NCI-H2227 treated with DMSO at 0.1 percent for 48 hours (cell line): Measurements from ENCODE around the gene ADAM29.
"Not testable (repeated sequence)": the region's sequence is repeated elsewhere in the genome, so short reads cannot be mapped to it uniquely, and the experiment has no call there.

ENCODE experiments used
- DNase-seq: peaks from one replicate; lab custom pipeline; 2025; lab: John Stamatoyannopoulos, UW

The ADAM29 gene

GRCh38 chr4:174948826-174949225, 30.7 kb downstream of the ADAM29 start:
- no peak for DNase-seq

GRCh38 chr4:174972911-174973310, 54.8 kb downstream of the ADAM29 start:
- DNase-seq: no peak

GRCh38 chr4:174973336-174973735, 55.2 kb downstream of the ADAM29 start:
- no peak for DNase-seq

DNA sequence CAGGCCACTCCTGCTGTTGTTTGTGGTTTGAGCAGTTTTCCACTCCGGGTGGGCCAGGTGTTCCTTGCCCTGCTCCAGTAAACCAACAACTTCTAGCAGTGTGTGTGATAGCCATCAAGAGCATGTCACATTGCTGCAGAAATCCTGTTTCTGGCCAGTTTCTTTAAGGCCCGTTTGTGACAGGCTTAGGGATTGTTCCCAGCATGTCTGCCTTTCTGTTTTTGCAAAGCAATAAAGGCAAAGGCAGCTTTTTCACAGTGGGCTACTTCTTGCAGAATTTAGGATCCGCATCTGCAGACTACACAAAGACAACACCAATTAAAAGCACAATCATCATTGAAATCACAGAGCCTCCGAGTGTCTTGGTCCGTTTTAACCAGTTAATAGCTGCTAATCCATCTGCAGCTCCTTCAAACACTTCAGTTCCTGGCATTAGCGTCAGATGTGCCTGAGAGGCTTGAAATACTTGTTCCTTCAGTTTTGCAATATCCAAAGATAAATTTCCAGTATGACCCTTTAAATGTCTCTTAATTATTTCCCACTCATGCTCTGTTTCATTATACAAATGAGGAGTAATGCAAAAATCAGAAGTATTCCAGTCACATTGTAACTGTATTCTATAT, 65.1 kb downstream of the ADAM29 start:
- no peak for DNase-seq

DNA sequence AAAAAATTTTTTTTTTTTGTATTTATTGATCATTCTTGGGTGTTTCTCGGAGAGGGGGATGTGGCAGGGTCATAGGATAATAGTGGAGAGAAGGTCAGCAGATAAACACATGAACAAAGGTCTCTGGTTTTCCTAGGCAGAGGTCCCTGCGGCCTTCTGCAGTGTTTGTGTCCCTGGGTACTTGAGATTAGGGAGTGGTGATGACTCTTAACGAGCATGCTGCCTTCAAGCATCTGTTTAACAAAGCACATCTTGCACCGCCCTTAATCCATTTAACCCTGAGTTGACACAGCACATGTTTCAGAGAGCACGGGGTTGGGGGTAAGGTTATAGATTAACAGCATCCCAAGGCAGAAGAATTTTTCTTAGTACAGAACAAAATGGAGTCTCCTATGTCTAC, 65.7 kb downstream of the ADAM29 start:
- not testable (repeated sequence) for DNase-seq

- no peak for DNase-seq
Observed at GRCh38 chr4:174989791-174990190, 71.6 kb downstream of the ADAM29 start.

DNA sequence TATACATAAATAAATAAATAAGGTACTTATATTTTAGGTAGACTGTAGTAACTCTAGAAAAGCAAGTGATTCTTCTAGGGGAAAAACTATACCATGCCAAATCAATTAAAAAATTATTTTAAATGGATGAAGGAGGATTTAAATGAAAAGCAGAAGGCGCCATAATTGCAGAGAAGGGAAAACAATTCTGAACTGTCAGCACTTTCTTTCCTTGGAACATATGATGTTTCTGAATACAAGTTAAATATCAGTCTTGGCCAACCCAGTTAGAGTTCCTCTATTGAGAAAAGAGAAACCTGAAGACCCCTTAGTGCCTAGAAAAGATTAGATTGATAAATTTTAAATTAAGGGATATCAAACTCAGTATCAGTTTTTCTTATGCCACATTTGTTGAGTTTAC, 75.8 kb downstream of the ADAM29 start:
- DNase-seq: no peak

GRCh38 chr4:174996079-174996478, 77.9 kb downstream of the ADAM29 start:
- DNase-seq: no peak

DNA sequence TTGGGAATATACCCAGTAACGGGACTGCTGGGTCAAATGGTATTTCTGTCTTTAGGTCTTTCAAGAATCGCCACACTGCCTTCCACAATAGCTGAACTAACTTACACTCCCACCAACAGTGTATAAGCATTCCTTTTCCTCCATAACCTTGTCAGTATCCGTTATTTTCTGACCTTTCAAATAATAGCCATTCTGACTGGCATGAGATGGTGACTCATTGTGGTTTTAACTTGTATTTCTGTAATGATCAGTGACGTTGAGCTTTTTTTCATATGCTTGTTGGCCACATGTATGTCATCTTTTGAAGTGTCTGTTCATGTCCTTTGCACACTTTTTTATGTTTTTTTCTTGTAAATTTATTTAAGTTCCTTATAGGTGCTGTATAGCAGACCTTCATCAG, 81.2 kb downstream of the ADAM29 start:
- no peak for DNase-seq

DNA sequence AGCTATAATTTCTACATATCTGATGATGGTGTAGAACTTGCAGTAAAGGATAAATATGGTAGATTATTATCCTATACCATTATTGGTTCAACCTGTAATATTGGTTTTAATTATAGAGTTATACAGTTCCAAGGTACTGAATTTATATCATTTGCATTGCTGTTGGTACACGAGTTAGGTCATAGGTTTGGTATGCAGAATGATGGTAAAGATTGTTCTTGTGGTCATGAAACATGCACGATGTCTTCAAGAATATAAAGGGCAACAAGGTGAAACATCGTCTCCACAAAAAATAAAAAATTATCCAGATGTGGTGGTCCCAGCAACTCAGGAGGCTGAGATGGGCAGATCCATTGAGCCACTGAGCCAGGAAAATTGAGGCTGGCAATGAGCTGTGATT, 99.6 kb downstream of the ADAM29 start:
- no peak for DNase-seq

- not testable (repeated sequence) for DNase-seq
Observed at GRCh38 chr4:175019447-175019846, 101.3 kb downstream of the ADAM29 start.
